ENCODE measurements around the gene SENP3.

SENP3 gene

DNA sequence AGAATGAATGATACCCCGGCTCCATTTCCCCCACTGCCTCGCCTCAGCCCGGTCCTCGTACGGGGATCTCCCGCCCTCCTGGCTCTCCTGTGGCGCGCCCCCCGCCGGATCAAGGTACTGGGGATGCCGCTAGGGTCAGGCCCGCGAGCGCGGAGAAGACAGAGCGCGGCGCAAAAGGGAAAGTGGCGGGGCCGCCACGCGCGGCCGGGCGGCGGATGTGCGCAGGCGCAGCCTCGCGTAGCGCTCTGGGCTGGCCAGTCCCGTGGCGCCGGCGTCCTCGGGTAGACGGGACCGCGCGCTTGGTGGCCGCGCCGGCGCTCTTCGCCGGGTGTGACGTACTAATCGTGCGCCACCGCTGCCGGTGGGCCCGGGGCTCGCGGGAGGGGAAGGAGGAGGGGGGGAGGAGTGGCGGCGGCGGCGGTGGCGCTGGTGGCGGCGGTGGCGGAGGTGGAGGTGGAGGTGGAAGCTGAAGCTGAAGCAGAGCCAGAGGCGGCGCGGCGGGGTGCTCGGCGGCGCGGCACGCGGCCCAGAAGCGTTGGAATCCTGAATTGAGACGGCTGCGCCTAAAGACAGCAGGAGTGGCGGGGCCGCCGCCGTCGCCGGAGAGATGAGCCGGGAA, at the start of gene SENP3:
Gene SENP3 (plus strand): TSS at position 331 of the 619 bp plus-strand sequence. CDS start 1,158 bp downstream, outside the sequence.
- peak; percentile 93 for DNase-seq (ENCODE audit: extremely low read depth, insufficient read length)
- TF ChIP-seq, protein P1, sequence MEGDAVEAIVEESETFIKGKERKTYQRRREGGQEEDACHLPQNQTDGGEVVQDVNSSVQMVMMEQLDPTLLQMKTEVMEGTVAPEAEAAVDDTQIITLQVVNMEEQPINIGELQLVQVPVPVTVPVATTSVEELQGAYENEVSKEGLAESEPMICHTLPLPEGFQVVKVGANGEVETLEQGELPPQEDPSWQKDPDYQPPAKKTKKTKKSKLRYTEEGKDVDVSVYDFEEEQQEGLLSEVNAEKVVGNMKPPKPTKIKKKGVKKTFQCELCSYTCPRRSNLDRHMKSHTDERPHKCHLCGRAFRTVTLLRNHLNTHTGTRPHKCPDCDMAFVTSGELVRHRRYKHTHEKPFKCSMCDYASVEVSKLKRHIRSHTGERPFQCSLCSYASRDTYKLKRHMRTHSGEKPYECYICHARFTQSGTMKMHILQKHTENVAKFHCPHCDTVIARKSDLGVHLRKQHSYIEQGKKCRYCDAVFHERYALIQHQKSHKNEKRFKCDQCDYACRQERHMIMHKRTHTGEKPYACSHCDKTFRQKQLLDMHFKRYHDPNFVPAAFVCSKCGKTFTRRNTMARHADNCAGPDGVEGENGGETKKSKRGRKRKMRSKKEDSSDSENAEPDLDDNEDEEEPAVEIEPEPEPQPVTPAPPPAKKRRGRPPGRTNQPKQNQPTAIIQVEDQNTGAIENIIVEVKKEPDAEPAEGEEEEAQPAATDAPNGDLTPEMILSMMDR (IDR thresholded peaks at IDR 0.05; ENCODE audit: insufficient read depth, low read length, poor library complexity, severe bottlenecking), result no peak
- Histone ChIP-seq H3K36me3 (ENCODE audit: control insufficient read depth, insufficient read depth, low read length) (peaks cover 14% of the 10 kb centered on the region), H3K27me3 (replicated peaks; ENCODE audit: control insufficient read depth, insufficient read depth, low read length) (no peaks in the 10 kb centered on the region), H3K4me3 (replicated peaks; ENCODE audit: low read depth, low read length) (peak within 1 kb of the TSS; percentile 86)

DNA sequence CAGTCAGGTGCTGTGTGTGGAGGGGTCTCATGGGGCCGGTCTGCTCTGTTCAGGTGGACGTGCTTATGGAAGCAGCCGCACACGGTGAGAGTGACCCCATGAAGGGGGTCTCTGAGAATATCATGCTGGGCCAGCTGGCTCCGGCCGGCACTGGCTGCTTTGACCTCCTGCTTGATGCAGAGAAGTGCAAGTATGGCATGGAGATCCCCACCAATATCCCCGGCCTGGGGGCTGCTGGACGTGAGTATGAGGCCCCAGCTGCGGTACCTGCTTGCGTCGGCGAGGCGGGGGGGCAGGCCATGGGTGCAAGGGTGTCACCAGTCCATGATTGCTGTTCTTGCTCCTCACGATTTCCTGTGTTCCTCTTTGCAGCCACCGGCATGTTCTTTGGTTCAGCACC, 49.6 kb upstream of the SENP3 start:
- DNase-seq (ENCODE audit: extremely low read depth, insufficient read length), result no peak
- peaks cover 43% of the 10 kb centered on the region for H3K36me3 ChIP-seq (ENCODE audit: control insufficient read depth, insufficient read depth, low read length)
- no peaks in the 10 kb centered on the region for H3K27me3 ChIP-seq (replicated peaks; ENCODE audit: control insufficient read depth, insufficient read depth, low read length)
- H3K4me3 ChIP-seq (replicated peaks; ENCODE audit: low read depth, low read length), result no peak overlapping the region
- TF ChIP-seq, protein P1 (IDR thresholded peaks at IDR 0.05; ENCODE audit: insufficient read depth, low read length, poor library complexity, severe bottlenecking), result no peak

DNA sequence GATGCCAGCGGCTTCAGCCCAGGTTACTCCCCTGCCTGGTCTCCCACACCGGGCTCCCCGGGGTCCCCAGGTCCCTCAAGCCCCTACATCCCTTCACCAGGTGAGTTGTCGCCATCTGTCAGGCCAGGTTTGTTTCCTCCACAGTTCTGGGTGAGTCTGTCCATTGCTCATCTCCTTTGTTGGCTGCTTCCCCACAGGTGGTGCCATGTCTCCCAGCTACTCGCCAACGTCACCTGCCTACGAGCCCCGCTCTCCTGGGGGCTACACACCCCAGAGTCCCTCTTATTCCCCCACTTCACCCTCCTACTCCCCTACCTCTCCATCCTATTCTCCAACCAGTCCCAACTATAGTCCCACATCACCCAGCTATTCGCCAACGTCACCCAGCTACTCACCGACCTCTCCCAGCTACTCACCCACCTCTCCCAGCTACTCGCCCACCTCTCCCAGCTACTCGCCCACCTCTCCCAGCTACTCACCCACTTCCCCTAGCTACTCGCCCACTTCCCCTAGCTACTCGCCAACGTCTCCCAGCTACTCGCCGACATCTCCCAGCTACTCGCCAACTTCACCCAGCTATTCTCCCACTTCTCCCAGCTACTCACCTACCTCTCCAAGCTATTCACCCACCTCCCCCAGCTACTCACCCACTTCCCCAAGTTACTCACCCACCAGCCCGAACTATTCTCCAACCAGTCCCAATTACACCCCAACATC, 48.7 kb upstream of the SENP3 start:
- Histone ChIP-seq H3K36me3 (ENCODE audit: control insufficient read depth, insufficient read depth, low read length) (peaks cover 42% of the 10 kb centered on the region), H3K27me3 (replicated peaks; ENCODE audit: control insufficient read depth, insufficient read depth, low read length) (no peaks in the 10 kb centered on the region), H3K4me3 (replicated peaks; ENCODE audit: low read depth, low read length) (no peak overlapping the region)
- TF ChIP-seq, protein P1 (IDR thresholded peaks at IDR 0.05; ENCODE audit: insufficient read depth, low read length, poor library complexity, severe bottlenecking), result no peak
- DNase-seq (ENCODE audit: extremely low read depth, insufficient read length), result no peak

DNA sequence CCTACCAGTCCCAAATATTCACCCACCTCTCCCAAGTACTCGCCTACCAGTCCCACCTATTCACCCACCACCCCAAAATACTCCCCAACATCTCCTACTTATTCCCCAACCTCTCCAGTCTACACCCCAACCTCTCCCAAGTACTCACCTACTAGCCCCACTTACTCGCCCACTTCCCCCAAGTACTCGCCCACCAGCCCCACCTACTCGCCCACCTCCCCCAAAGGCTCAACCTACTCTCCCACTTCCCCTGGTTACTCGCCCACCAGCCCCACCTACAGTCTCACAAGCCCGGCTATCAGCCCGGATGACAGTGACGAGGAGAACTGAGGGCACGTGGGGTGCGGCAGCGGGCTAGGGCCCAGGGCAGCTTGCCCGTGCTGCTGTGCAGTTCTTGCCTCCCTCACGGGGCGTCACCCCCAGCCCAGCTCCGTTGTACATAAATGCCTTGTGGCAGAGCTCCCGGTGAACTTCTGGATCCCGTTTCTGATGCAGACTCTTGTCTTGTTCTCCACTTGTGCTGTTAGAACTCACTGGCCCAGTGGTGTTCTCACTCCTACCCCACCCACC, 47.8 kb upstream of the SENP3 start:
- DNase-seq (ENCODE audit: extremely low read depth, insufficient read length), result no peak
- Histone ChIP-seq H3K4me3 (replicated peaks; ENCODE audit: low read depth, low read length) (no peak overlapping the region), H3K36me3 (ENCODE audit: control insufficient read depth, insufficient read depth, low read length) (peaks cover 35% of the 10 kb centered on the region), H3K27me3 (replicated peaks; ENCODE audit: control insufficient read depth, insufficient read depth, low read length) (no peaks in the 10 kb centered on the region)
- TF ChIP-seq, protein P1 (IDR thresholded peaks at IDR 0.05; ENCODE audit: insufficient read depth, low read length, poor library complexity, severe bottlenecking), result no peak

DNA sequence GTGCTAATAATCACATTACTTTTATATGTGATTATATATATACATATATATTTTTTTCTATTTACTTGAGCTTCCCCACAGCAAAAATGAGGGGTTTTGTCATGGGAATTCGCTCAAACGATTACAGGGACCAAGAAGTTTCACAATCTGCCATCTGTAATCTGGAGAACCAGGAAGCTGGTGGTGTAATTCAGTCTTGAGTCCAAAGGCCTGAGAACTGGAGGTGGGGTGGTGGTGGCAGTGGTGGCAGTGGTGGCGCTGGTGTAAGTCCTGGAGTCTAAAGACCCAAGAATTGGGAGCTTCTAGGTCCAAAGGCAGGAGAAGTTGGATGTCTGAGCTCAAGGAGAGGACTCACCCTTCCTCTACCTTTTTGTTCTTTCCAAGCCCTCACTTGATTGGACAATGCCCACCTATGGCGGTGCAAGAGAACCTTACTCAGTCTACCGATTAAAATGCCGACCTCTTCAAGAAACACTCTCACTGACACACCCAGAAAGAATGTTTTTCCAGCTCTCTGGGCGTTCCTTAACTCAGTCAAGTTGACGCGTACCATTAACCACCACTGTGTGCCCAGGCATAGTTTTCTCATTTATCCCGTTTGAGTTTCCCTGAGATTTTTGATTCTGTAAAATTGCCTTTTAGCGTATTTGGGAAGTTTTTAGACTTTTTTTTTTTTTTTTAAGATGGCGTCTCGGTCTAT, 45.7 kb upstream of the SENP3 start:
- Histone ChIP-seq H3K27me3 (replicated peaks; ENCODE audit: control insufficient read depth, insufficient read depth, low read length) (no peaks in the 10 kb centered on the region), H3K4me3 (replicated peaks; ENCODE audit: low read depth, low read length) (no peak overlapping the region), H3K36me3 (ENCODE audit: control insufficient read depth, insufficient read depth, low read length) (peaks cover 25% of the 10 kb centered on the region)
- TF ChIP-seq, protein P1 (IDR thresholded peaks at IDR 0.05; ENCODE audit: insufficient read depth, low read length, poor library complexity, severe bottlenecking), result no peak
- no peak for DNase-seq (ENCODE audit: extremely low read depth, insufficient read length)
